Liver (tissue), 9 donors: ENCODE data around the gene GOSR2. TPM values are rescaled to one million over a fixed set of nuclear protein-coding genes. Genes with fewer than 3 reads are reported as not detected.

Source experiments
- DNase-seq: peaks from one replicate; pipeline ENCODE4 v3.0.0-alpha.2; 2017; ENCODE audit warnings: low spot score
- H3K27ac ChIP-seq, 2 donors: one replicate each; pipeline ENCODE4 v1.7.0; 2013; ENCODE audit warnings: inconsistent platforms in 2 of 2, low read length in 2 of 2, control low read depth in 1 of 2, low read depth in 1 of 2, mild to moderate bottlenecking in 1 of 2
- H3K27me3 ChIP-seq, 4 donors: one replicate each; pipeline versions ENCODE4 v1.6.1 to v1.7.0; 2013; ENCODE audit warnings: low read length in 3 of 4, inconsistent platforms in 1 of 4, mild to moderate bottlenecking in 1 of 4, moderate library complexity in 1 of 4; ENCODE audit not compliant: control insufficient read depth in 4 of 4, insufficient read depth in 4 of 4
- H3K36me3 ChIP-seq, 4 donors: one replicate each; pipeline versions ENCODE4 v1.6.1 to v1.7.0; 2013; ENCODE audit warnings: low read length in 3 of 4, mild to moderate bottlenecking in 3 of 4, low read depth in 1 of 4, moderate library complexity in 1 of 4; ENCODE audit not compliant: control insufficient read depth in 4 of 4, insufficient read depth in 3 of 4
- H3K4me1 ChIP-seq, 4 donors: one replicate each; pipeline versions ENCODE4 v1.6.1 to v1.7.0; 2013; ENCODE audit warnings: low read length in 3 of 4, mild to moderate bottlenecking in 3 of 4, moderate library complexity in 1 of 4; ENCODE audit not compliant: control insufficient read depth in 4 of 4, insufficient read depth in 4 of 4
- H3K4me3 ChIP-seq, 3 donors: one replicate each; pipeline versions ENCODE4 v1.6.1 to v1.7.0; 2013; ENCODE audit warnings: low read length in 3 of 3, control low read depth in 1 of 3, low read depth in 1 of 3, mild to moderate bottlenecking in 1 of 3
- H3K9ac ChIP-seq, 2 donors: one replicate each; pipeline ENCODE4 v1.7.0; 2013; ENCODE audit warnings: low read length in 2 of 2, mild to moderate bottlenecking in 2 of 2, moderate library complexity in 2 of 2, control low read depth in 1 of 2, low read depth in 1 of 2
- H3K9me3 ChIP-seq, 4 donors: one replicate each; pipeline versions ENCODE4 v1.6.1 to v1.7.0; 2013; ENCODE audit warnings: low read length in 3 of 4; ENCODE audit not compliant: control insufficient read depth in 4 of 4
- CTCF ChIP-seq: fragments of 150-350 bp; IDR thresholded peaks from 2 replicates; pipeline ENCODE4 v1.5.1; 2017; ENCODE audit warnings: improper control_type of control experiment, low read depth, low read length; ENCODE audit not compliant: missing input control
- EGR1 ChIP-seq, 2 donors: IDR thresholded peaks; 2 replicates each; pipeline ENCODE4 v1.6.1; 2016 to 2018; ENCODE audit warnings: antibody characterized with exemption in 2 of 2, low read depth in 2 of 2
- FOXA1 ChIP-seq: IDR thresholded peaks from 2 replicates; pipeline ENCODE4 v1.6.1; 2016; ENCODE audit warnings: antibody characterized with exemption
- FOXA2 ChIP-seq: IDR thresholded peaks from 2 replicates; pipeline ENCODE4 v1.6.1; 2016; ENCODE audit warnings: antibody characterized with exemption
- GABPA ChIP-seq, 2 donors: IDR thresholded peaks in 1 of 2; conservative IDR thresholded peaks in 1 of 2; 2 replicates each; pipeline ENCODE4 v1.6.1; 2016; ENCODE audit warnings: antibody characterized with exemption in 2 of 2, mild to moderate bottlenecking in 1 of 2, moderate library complexity in 1 of 2
- JUND ChIP-seq, 2 donors: IDR thresholded peaks; 2 replicates each; pipeline ENCODE4 v1.6.1; 2016; ENCODE audit warnings: antibody characterized with exemption in 2 of 2
- NR2F2 ChIP-seq: IDR thresholded peaks from 2 replicates; pipeline ENCODE4 v1.6.1; 2016; ENCODE audit warnings: antibody characterized with exemption
- RAD21 ChIP-seq, 2 donors: IDR thresholded peaks; 2 replicates each; pipeline ENCODE4 v1.6.1; 2016; ENCODE audit warnings: antibody characterized with exemption in 2 of 2, mild to moderate bottlenecking in 2 of 2
- REST ChIP-seq: IDR thresholded peaks from 2 replicates; pipeline ENCODE4 v1.6.1; 2016; ENCODE audit warnings: antibody characterized with exemption, mild to moderate bottlenecking
- RXRA ChIP-seq, 2 donors: IDR thresholded peaks; 2 replicates each; pipeline ENCODE4 v1.6.1; 2017 to 2018; ENCODE audit warnings: antibody characterized with exemption in 2 of 2, mild to moderate bottlenecking in 1 of 2
- SP1 ChIP-seq: IDR thresholded peaks from 2 replicates; pipeline ENCODE4 v1.6.1; 2018; ENCODE audit warnings: antibody characterized with exemption, mild to moderate bottlenecking
- TAF1 ChIP-seq: conservative IDR thresholded peaks from 2 replicates; pipeline ENCODE4 v1.6.1; 2016; ENCODE audit warnings: antibody characterized with exemption, mild to moderate bottlenecking
- YY1 ChIP-seq: IDR thresholded peaks from 2 replicates; pipeline ENCODE4 v1.6.1; 2016; ENCODE audit warnings: antibody characterized with exemption, mild to moderate bottlenecking
- ZBTB33 ChIP-seq: IDR thresholded peaks from 2 replicates; pipeline ENCODE4 v1.6.1; 2016; ENCODE audit warnings: antibody characterized with exemption
- WGBS: extraction: QIAGEN DNeasy Blood & Tissue Kit; methylation state at CpG from one replicate; pipeline ENCODE4 v1.1.7; 2013; 5-methylcytosine and 5-hydroxymethylcytosine counted together
- polyA plus RNA-seq, 2 donors: library from polyadenylated mRNA; stranded (reverse) in 1 of 2; unstranded in 1 of 2; fragments of 200-250 nt in 1 of 2; fragments of >200 nt in 1 of 2; fragmentation: Nextera tagmentation in 1 of 2; extraction: Ambion mirVana in 1 of 2; gene quantifications; one replicate each; pipeline versions ENCODE4 v1.2.1 to v1.2.3, GENCODE V29; 2013 to 2015
- total RNA-seq, 2 donors: library from RNA; depleted of rRNA; stranded (reverse); fragments of >200 nt; gene quantifications; one replicate each; pipeline ENCODE4 v1.2.3, GENCODE V29; 2014
- TF ChIP-seq, protein P1 (sequence below): IDR thresholded peaks from 2 replicates; pipeline ENCODE4 v1.6.1; 2016; ENCODE audit warnings: antibody characterized with exemption
- TF ChIP-seq, protein P2 (sequence below): IDR thresholded peaks from 2 replicates; pipeline ENCODE4 v1.6.1; 2016; ENCODE audit warnings: antibody characterized with exemption
- donor health status: healthy.
- donor health status: healthy.
- donor health status: healthy.
- donor health status: healthy.
- donor health status: healthy.

Gene GOSR2
- total and polyA plus RNA-seq, 4 donors, result 19.9 to 43.8 (median 21.0) TPM

DNA sequence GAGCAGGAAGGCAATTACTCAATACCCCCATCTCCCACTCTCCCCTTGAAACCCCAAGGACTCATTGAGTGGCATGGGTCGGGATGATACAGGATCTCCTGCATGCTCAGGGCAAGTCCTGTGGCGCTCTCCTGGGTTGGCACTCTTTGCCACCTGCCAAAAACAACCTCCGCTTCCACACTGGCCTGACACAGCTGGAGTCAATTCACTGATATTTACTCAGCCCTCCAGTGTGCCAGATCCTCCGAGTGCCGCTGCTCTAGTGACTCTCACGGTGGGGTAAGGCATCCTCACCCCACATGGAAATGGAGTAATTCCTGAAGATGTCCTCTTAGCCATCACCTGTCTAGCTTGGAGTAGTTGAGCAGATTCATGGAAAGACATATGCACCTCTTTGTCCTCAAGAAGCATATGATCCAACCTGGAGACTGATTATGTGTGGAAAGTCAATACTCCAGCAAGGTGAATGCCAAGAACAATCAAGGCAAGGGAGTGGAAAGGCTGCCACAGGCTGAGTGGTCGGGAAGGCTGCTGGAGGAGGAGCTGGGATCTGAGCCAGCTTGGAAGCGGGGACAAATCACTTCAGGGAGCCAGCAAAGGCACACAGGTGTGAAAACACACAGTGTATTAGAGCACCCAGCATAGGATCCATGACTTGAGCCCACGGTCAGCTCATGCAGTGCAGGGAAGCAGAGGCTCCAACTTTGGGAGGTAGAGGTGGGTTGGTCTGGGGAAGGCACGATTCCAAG lies 12.6 kb upstream of the GOSR2 start:
- Histone ChIP-seq H3K27me3 (no peaks in the 10 kb centered on the region), H3K9ac (no peak overlapping the region), H3K27ac (no peak overlapping the region), H3K4me3 (no peak overlapping the region), H3K4me1 (no peaks in the 10 kb centered on the region), H3K36me3 (no peaks in the 10 kb centered on the region), H3K9me3 (no peaks in the 10 kb centered on the region)
- TF ChIP-seq CTCF (no peak), JUND (IDR thresholded peaks at IDR 0.05) (no peak), TAF1 (no peak), GABPA (IDR thresholded peaks at IDR 0.05 in 1 of 2, conservative IDR thresholded peaks at IDR 0.05 in 1 of 2) (no peak), FOXA2 (no peak), FOXA1 (no peak), RAD21 (IDR thresholded peaks at IDR 0.05) (no peak), RXRA (IDR thresholded peaks at IDR 0.05) (no peak), SP1 (no peak), NR2F2 (no peak), ZBTB33 (no peak), YY1 (no peak), EGR1 (IDR thresholded peaks at IDR 0.05; ENCODE audit: low read depth in 2 of 2) (no peak), REST (no peak)
- TF ChIP-seq, protein P1, sequence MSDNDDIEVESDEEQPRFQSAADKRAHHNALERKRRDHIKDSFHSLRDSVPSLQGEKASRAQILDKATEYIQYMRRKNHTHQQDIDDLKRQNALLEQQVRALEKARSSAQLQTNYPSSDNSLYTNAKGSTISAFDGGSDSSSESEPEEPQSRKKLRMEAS, result no peak
- TF ChIP-seq, protein P2, sequence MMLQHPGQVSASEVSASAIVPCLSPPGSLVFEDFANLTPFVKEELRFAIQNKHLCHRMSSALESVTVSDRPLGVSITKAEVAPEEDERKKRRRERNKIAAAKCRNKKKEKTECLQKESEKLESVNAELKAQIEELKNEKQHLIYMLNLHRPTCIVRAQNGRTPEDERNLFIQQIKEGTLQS, result no peak
- WGBS, result 68% methylated on average over 10 of the region's 10 CpGs
- DNase-seq, result no peak
